Mammary epithelial cell (primary cell): Measurements from ENCODE around the gene XYLT1.

Source experiments
- EZH2 ChIP-seq: IDR thresholded peaks from 2 replicates; pipeline ENCODE4 v1.6.1; 2012; ENCODE audit warnings: low read length, inconsistent platforms, borderline replicate concordance
- TF ChIP-seq, protein P1 (sequence below), 2 donors: IDR thresholded peaks in 1 of 2; conservative IDR thresholded peaks in 1 of 2; 2 replicates each; pipeline ENCODE4 v1.5.1; 2011 to 2012; ENCODE audit warnings: inconsistent platforms in 2 of 2, low read length in 2 of 2, mild to moderate bottlenecking in 2 of 2, control low read depth in 1 of 2, low read depth in 1 of 2; ENCODE audit not compliant: insufficient read depth in 1 of 2; ENCODE audit errors: extremely low read depth in 1 of 2

- TF ChIP-seq, protein P1, sequence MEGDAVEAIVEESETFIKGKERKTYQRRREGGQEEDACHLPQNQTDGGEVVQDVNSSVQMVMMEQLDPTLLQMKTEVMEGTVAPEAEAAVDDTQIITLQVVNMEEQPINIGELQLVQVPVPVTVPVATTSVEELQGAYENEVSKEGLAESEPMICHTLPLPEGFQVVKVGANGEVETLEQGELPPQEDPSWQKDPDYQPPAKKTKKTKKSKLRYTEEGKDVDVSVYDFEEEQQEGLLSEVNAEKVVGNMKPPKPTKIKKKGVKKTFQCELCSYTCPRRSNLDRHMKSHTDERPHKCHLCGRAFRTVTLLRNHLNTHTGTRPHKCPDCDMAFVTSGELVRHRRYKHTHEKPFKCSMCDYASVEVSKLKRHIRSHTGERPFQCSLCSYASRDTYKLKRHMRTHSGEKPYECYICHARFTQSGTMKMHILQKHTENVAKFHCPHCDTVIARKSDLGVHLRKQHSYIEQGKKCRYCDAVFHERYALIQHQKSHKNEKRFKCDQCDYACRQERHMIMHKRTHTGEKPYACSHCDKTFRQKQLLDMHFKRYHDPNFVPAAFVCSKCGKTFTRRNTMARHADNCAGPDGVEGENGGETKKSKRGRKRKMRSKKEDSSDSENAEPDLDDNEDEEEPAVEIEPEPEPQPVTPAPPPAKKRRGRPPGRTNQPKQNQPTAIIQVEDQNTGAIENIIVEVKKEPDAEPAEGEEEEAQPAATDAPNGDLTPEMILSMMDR (conservative IDR thresholded peaks at IDR 0.05 in 1 of 2, IDR thresholded peaks at IDR 0.05 in 1 of 2; ENCODE audit: extremely low read depth in 1 of 2, insufficient read depth in 1 of 2, low read depth in 1 of 2, low read length in 2 of 2), result no peak
- no peak for TF ChIP-seq EZH2
Observed at GRCh38 chr16:17257426-17258023, 213.2 kb downstream of the XYLT1 start.
